ENCODE measurements around the gene KCNB1. TPM values are rescaled to one million over a fixed set of nuclear protein-coding genes. Genes with fewer than 3 reads are reported as not detected.
A peak's percentile ranks its signal among the peaks of the same experiment; 100 is the strongest.
"Not testable (repeated sequence)": the region's sequence is repeated elsewhere in the genome, so short reads cannot be mapped to it uniquely, and the experiment has no call there.

The KCNB1 gene
- total RNA-seq, 2 experiments from 2014 or later, result not detected

GRCh38 chr20:49318091-49318429 is 164.4 kb downstream of the KCNB1 start:
- ChIA-PET CTCF (interaction anchor here (1.5 to 2.4 kb wide), 2 partner anchors 16 to 38 kb away, joined by 4 to 12 read pairs; no protein-coding TSS in a partner anchor), POLR2A (interaction anchor here (0.6 to 0.8 kb wide), 2 partner anchors 35 to 572 kb away, joined by 3 read pairs; no protein-coding TSS in a partner anchor)
- ATAC-seq, result no peak
- no peak overlapping the region for H3K27ac Mint-ChIP-seq
- peak overlapping the region; percentile 25 for H3K4me3 Mint-ChIP-seq
- no peak for DNase-seq
- peaks cover 19% of the 10 kb centered on the region for H3K4me1 Mint-ChIP-seq (ENCODE audit: low read depth)
- H3K36me3 Mint-ChIP-seq (ENCODE audit: low read depth), result no peaks in the 10 kb centered on the region
- peaks cover 65% of the 10 kb centered on the region for H3K27me3 Mint-ChIP-seq (ENCODE audit: low read depth)
- no peaks in the 10 kb centered on the region for H3K9me3 Mint-ChIP-seq (ENCODE audit: insufficient read depth)

- DNase-seq (no peak), ATAC-seq (no peak)
- Mint-ChIP-seq H3K4me3 (no peak overlapping the region), H3K4me1 (ENCODE audit: low read depth) (peaks cover 13% of the 10 kb centered on the region), H3K36me3 (ENCODE audit: low read depth) (no peaks in the 10 kb centered on the region), H3K27ac (no peak overlapping the region), H3K27me3 (ENCODE audit: low read depth) (peaks cover 63% of the 10 kb centered on the region), H3K9me3 (ENCODE audit: insufficient read depth) (no peaks in the 10 kb centered on the region)
- POLR2A ChIA-PET, result no interaction called here
- CTCF ChIA-PET, result no interaction called here
Observed at GRCh38 chr20:49316704-49317103, 165.8 kb downstream of the KCNB1 start.

GRCh38 chr20:49315580-49315979 is 166.9 kb downstream of the KCNB1 start:
- peaks cover 13% of the 10 kb centered on the region for H3K4me1 Mint-ChIP-seq (ENCODE audit: low read depth)

GRCh38 chr20:49314052-49314451 is 168.4 kb downstream of the KCNB1 start:
- POLR2A ChIA-PET; H3K36me3 Mint-ChIP-seq (ENCODE audit: low read depth); ATAC-seq; H3K9me3 Mint-ChIP-seq (ENCODE audit: insufficient read depth); H3K4me3 Mint-ChIP-seq; H3K4me1 Mint-ChIP-seq (ENCODE audit: low read depth); H3K27ac Mint-ChIP-seq; DNase-seq: not testable (repeated sequence)
- H3K27me3 Mint-ChIP-seq (ENCODE audit: low read depth), result peaks cover 45% of the 10 kb centered on the region
- CTCF ChIA-PET, result interaction anchor here (1.2 to 1.8 kb wide), 2 partner anchors 9 to 11 kb away, joined by 3 to 5 read pairs; no protein-coding TSS in a partner anchor

More at GRCh38 chr20:49315580-49315979, 166.9 kb downstream of the KCNB1 start:
- Mint-ChIP-seq H3K4me3 (no peak overlapping the region), H3K27me3 (ENCODE audit: low read depth) (peaks cover 52% of the 10 kb centered on the region), H3K27ac (no peak overlapping the region), H3K9me3 (ENCODE audit: insufficient read depth) (peaks cover 4% of the 10 kb centered on the region), H3K36me3 (ENCODE audit: low read depth) (peaks cover 4% of the 10 kb centered on the region)
- ChIA-PET POLR2A (no interaction called here), CTCF (no interaction called here)
- ATAC-seq, result no peak
- DNase-seq, result no peak

Other genes starting within 250 kb of the KCNB1 start
- gene ZNFX1, start 204.6 kb downstream of the KCNB1 start, total RNA-seq, result 10 to 100 TPM; 52.7 to 54.2 TPM
- 1 to 10 TPM; 1.9 to 2.5 TPM for gene PTGIS, start 85.5 kb upstream of the KCNB1 start, total RNA-seq
- 10 to 100 TPM; 13.3 to 13.4 TPM for gene B4GALT5, start 231.2 kb upstream of the KCNB1 start, total RNA-seq

All from activated CD8-positive, alpha-beta T cell treated with anti-CD3 and anti-CD28 coated beads, Interleukin-2, amount 10 ng/mL, durations not matched to agents 7 days and 5 days (primary cell).